Measurements from ENCODE around the gene BLACAT1.

The BLACAT1 gene

GRCh38 chr1:205455581-205456382 is at the start of gene BLACAT1:
TSS of gene BLACAT1 (minus strand) at chr1:205456045.
- no peak for FAIRE-seq

- FAIRE-seq: no peak
Measured at GRCh38 chr1:205505076-205505729, 49.4 kb upstream of the BLACAT1 start.

GRCh38 chr1:205504311-205505075 is 48.6 kb upstream of the BLACAT1 start, which contains the start of gene CDK18:
TSS of gene CDK18 (plus strand) at chr1:205504669. CDS start at chr1:205523168, 18,499 bp downstream.
- FAIRE-seq: no peak

GRCh38 chr1:205502992-205503391 is 47.1 kb upstream of the BLACAT1 start:
- FAIRE-seq: no peak

GRCh38 chr1:205502111-205502810 is 46.4 kb upstream of the BLACAT1 start:
- no peak for FAIRE-seq

- FAIRE-seq: no peak
Measured at GRCh38 chr1:205500240-205501233, 44.7 kb upstream of the BLACAT1 start.

GRCh38 chr1:205499789-205500188 is 43.9 kb upstream of the BLACAT1 start:
- FAIRE-seq: no peak

- FAIRE-seq: no peak
Measured at GRCh38 chr1:205497351-205497750, 41.5 kb upstream of the BLACAT1 start.

- no peak for FAIRE-seq
Measured at GRCh38 chr1:205496661-205497060, 40.8 kb upstream of the BLACAT1 start.

GRCh38 chr1:205495237-205495823 is 39.5 kb upstream of the BLACAT1 start:
- no peak for FAIRE-seq

GRCh38 chr1:205494115-205494514 is 38.3 kb upstream of the BLACAT1 start:
- no peak for FAIRE-seq

GRCh38 chr1:205493241-205494085 is 37.6 kb upstream of the BLACAT1 start:
- FAIRE-seq: no peak

GRCh38 chr1:205492774-205493173 is 36.9 kb upstream of the BLACAT1 start:
- FAIRE-seq: no peak

GRCh38 chr1:205492201-205492667 is 36.4 kb upstream of the BLACAT1 start:
- no peak for FAIRE-seq

- FAIRE-seq: no peak
Measured at GRCh38 chr1:205491794-205492193, 35.9 kb upstream of the BLACAT1 start.

GRCh38 chr1:205488074-205488723 is 32.4 kb upstream of the BLACAT1 start:
- no peak for FAIRE-seq

- FAIRE-seq: no peak
Measured at GRCh38 chr1:205486258-205486657, 30.4 kb upstream of the BLACAT1 start.

- FAIRE-seq: no peak
Measured at GRCh38 chr1:205484985-205485967, 29.4 kb upstream of the BLACAT1 start.

Data from colon (tissue), 2 donors.